Skin epidermis (tissue), 12 donors: ENCODE measurements around the gene DNAI4.
A peak's percentile ranks its signal among the peaks of the same experiment; 100 is the strongest.
"Not testable (repeated sequence)": the region's sequence is repeated elsewhere in the genome, so short reads cannot be mapped to it uniquely, and the experiment has no call there.

ENCODE experiments used
- H3K27ac ChIP-seq, 21 experiments: fragments of 200-600 bp; sonication (generic) in 11 of 21; one replicate each; pipeline ENCODE4 v1.5.0; 2020; ENCODE audit warnings: mild to moderate bottlenecking in 3 of 21, inconsistent platforms in 2 of 21, moderate library complexity in 2 of 21
- H3K4me3 ChIP-seq, 7 experiments: fragments of 200-600 bp; sonication (generic) in 2 of 7; one replicate each; pipeline ENCODE4 v1.5.0; 2020; ENCODE audit warnings: inconsistent platforms in 2 of 7, mild to moderate bottlenecking in 2 of 7, moderate library complexity in 1 of 7

The DNAI4 gene

GRCh38 chr1:66929999-66930822, 5.6 kb upstream of the DNAI4 start:
- Histone ChIP-seq H3K27ac (peak overlapping the region; percentile 85 to 98 (median 95)), H3K4me3 (peak overlapping the region; percentile 61 to 93 (median 76))

- peak overlapping the region; percentile 85 to 98 (median 95) for H3K27ac ChIP-seq
- peak overlapping the region; percentile 61 to 93 (median 76) for H3K4me3 ChIP-seq
These were observed 5.0 kb upstream of the DNAI4 start for GRCh38 chr1:66929691-66929998.

- peak overlapping the region in 19 of 21 experiments; percentile 5 to 98 (median 95) for H3K27ac ChIP-seq
- H3K4me3 ChIP-seq: peak overlapping the region; percentile 61 to 93 (median 76)
These were observed 4.6 kb upstream of the DNAI4 start for GRCh38 chr1:66929146-66929688.

DNA sequence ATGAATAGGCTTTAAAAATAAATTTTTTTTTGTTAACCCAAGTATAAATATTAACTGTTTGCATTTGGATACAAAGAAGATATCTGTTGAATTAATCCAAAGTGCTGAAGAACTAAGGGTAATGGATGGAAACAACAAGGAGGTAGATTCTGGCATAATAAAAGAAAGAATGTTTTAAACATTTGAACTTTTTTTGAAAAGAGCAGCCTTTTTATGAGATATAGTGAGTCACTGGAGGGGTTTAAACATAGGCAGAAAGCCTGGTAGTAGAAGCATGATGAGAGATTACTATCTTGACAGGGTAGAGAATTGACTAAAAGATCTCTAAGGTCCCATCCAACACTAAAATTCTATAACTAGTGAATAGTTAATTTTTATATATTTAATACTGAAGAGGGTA, 2.9 kb upstream of the DNAI4 start:
- Histone ChIP-seq H3K4me3 (no peak overlapping the region), H3K27ac (no peak overlapping the region)

GRCh38 chr1:66925944-66926343, 1.3 kb upstream of the DNAI4 start:
- Histone ChIP-seq H3K27ac (peak overlapping the region in 19 of 21 experiments; percentile 78 to 95 (median 92)), H3K4me3 (peak overlapping the region; percentile 56 to 88 (median 76))

DNA sequence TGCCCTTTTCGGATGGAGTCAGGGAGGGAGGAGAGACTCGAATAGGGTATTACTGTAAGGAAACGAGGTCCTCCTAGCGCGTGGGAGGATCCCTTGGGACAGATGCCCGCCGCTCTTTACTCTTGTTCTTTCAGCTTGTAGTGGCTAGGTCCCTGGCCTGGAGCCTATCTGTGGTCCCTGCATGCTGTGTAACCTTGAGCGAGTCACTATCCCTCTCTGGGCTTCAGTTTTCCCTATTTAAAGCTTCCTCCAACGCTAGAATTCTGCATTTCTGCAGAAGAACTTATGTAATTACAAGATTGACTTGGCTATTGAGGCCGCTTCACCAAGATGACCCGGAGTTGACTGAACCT, 878 bp upstream of the DNAI4 start:
- peak overlapping the region in 20 of 21 experiments; percentile 74 to 95 (median 92) for H3K27ac ChIP-seq
- H3K4me3 ChIP-seq: peak overlapping the region; percentile 56 to 88 (median 76)

DNA sequence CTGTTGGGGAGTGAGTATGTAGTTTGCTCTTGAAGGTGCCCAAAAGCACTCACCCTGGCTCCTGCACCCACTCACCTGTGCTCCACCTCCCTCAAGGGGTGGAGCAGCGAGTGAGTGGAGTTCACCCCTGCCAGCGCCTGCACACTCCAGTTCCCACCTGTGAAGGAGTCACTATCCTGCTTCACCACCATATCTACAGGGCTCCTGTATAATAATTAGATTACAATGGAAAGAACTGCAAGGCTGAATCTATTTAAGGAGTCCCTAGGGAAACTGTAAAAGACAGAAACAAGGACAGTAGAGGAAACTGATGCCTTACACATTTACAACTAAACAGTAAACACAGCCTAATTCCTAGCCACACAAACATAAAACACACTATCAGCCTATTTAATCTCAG, 4.1 kb downstream of the DNAI4 start:
- Histone ChIP-seq H3K4me3 (no peak overlapping the region), H3K27ac (no peak overlapping the region)

GRCh38 chr1:66919828-66920227, 4.8 kb downstream of the DNAI4 start:
- Histone ChIP-seq H3K4me3 (no peak overlapping the region), H3K27ac (no peak overlapping the region)

DNA sequence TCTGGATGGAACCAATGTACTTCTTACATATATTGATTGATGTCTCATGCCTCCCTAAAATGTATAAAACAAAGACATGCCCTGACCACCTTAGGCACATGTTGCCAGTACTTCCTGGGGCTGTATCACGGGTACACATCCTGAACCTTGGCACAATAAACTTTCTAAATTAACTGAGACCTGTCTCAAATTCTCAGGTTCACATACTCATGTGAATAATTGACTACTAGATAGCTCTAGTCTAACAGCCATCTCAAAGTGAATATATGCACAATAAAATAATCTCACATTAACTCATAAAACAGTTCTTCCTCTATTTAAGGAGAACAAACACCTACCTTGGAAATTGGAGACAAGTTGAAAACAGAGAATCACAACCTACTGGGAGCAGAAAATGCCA, 5.6 kb downstream of the DNAI4 start:
- Histone ChIP-seq H3K27ac (no peak overlapping the region), H3K4me3 (no peak overlapping the region)

DNA sequence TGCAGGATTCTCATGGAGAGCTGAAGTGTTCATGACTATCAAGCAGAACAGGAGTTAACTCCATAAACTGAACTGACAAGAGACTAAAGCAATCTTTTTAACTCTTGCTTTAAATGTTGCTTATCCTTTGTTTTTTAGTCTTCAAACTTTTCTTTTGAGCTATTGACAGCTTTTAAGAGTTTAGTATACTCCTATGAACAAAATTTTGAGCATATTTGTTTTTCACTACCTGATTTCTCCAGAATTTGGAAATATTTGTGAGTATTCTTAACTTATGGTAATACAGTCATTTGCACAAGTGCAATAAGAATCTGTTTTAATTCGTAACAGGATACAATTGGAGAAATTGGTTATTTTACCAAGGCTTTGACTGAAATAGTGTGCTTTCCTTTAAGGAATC, 7.2 kb downstream of the DNAI4 start:
- Histone ChIP-seq H3K27ac (no peak overlapping the region), H3K4me3 (no peak overlapping the region)

GRCh38 chr1:66916320-66916719, 8.3 kb downstream of the DNAI4 start:
- H3K27ac ChIP-seq: no peak overlapping the region
- no peak overlapping the region for H3K4me3 ChIP-seq

- H3K27ac ChIP-seq, H3K4me3 ChIP-seq: not testable (repeated sequence)
These were observed 9.5 kb downstream of the DNAI4 start for GRCh38 chr1:66915203-66915602.

DNA sequence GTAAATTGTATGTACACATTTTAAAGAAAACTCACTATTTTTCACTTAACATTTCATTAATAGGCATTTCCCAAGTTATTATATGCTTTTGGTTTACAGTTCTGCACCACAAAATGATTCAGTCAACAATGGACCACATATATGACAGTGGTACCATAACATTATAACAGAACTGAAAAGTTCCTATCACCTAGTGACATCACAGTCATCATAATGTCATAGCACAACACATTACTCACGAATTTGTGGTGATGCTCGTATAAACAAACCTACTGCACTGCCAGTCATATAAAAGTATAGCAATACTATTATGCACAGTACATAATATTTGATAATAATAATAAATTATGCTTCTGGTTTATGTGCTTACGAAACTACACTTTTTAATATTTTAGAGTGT, 30.9 kb downstream of the DNAI4 start:
- H3K4me3 ChIP-seq: no peak overlapping the region
- no peak overlapping the region for H3K27ac ChIP-seq

- no peak overlapping the region for H3K27ac ChIP-seq
- H3K4me3 ChIP-seq: no peak overlapping the region
These were observed 34.0 kb downstream of the DNAI4 start for GRCh38 chr1:66890621-66891020.

GRCh38 chr1:66889030-66889429, 35.6 kb downstream of the DNAI4 start:
- H3K4me3 ChIP-seq: no peak overlapping the region
- no peak overlapping the region for H3K27ac ChIP-seq

GRCh38 chr1:66876664-66877063, 48.0 kb downstream of the DNAI4 start:
- Histone ChIP-seq H3K4me3 (no peak overlapping the region), H3K27ac (no peak overlapping the region)

DNA sequence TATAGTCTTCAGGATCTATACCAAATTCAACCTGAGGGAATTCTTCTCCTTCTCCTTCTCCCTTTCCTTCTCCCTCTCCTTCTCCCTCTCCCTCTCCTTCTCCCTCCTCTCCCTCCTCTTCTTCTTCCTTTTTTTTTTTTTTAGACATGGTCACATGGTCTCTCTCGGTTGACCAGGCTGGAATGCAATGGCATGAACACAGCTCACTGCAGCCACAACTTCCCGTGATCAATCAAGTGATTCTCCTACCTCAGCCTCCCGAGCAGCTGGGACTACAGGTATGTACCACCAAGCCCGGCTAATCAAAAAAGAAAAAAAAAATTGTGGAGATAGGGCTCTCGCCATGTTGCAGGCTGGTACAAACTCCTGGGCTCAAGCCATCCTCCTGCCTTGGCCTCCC, 51.5 kb downstream of the DNAI4 start:
- Histone ChIP-seq H3K27ac (no peak overlapping the region), H3K4me3 (no peak overlapping the region)

GRCh38 chr1:66872024-66872423, 52.6 kb downstream of the DNAI4 start:
- not testable (repeated sequence) for H3K27ac ChIP-seq, H3K4me3 ChIP-seq

DNA sequence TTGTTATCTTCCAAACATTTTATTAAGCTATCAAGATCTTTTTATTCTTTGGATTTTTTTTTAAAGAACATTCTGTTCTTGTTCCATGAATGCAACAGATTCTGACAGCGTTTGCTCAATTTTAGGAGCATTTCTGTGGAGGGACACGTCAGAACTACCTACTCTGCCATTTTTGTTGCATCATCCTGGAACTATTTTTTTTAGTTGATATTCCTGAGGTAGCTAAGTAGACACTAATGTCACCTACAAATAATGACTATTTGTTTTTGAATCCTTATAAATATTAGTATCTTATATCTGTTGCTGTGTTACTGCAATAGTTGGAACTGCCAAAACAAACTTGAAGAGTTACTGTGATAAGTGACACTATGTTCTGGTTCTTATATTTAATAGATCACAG, 57.2 kb downstream of the DNAI4 start:
- H3K27ac ChIP-seq: no peak overlapping the region

DNA sequence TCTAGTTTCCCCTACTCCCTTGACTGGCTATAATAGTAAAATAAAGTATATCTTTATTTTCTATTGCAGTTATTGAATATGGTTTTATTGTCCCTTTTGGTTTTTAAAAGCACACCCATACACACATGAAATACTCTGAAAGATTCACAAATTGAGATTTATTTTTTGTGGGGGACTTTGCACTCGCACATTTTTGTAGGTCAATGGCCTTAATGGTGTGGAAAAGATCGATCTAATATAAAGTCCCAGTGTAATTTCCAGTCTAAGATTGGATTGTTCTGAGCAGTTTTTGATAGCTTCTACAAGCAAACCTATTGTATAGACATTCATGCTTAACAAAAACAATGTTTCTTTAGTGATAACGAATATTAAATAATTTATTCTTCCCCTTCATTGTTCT, 64.1 kb downstream of the DNAI4 start:
- H3K27ac ChIP-seq: no peak overlapping the region

More for the DNA sequence above, 57.2 kb downstream of the DNAI4 start:
- no peak overlapping the region for H3K4me3 ChIP-seq

DNA sequence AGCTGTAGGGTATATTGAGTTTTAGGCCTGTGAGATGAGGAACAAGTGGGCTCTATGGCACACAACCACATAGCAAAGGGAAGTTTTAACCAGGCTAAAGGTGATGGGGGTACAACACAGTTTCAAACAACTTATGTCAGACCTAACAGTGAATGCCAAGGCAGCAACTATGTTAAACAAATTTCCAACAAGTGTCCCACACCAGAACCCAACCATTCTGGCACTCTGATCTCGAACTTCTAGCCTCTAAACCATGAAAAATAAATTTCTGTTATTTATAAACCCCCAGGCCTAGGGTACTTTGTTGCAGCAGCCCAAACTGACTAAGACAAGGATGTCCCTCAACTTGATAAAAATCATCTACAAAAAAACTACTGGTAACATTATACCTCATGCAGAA, 71.3 kb downstream of the DNAI4 start:
- H3K27ac ChIP-seq: no peak overlapping the region
- H3K4me3 ChIP-seq: no peak overlapping the region

More for the DNA sequence above, 64.1 kb downstream of the DNAI4 start:
- no peak overlapping the region for H3K4me3 ChIP-seq

DNA sequence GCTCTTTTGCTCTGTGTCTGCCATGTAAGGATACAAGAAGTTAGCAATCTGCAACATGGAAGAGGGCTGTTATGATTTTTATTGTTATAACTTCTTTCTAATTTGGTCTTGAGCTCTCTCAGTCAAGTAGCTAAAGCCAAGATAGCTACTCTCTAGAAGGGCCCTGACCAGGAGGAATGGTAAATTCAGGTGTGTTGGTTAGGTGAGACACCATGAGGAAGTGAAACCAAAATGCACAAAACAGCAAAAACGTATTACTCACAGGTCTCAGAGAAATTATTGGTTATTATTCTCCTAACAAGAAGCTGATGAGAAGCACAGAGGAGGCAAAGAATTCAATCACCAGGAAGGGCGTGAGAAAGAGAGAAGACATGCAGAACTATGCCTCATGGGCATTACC, 71.8 kb downstream of the DNAI4 start:
- no peak overlapping the region for H3K4me3 ChIP-seq
- H3K27ac ChIP-seq: no peak overlapping the region
